Esophagus (tissue), 2 donors: ENCODE data around the gene TAS1R1. TPM values are rescaled to one million over a fixed set of nuclear protein-coding genes. Genes with fewer than 3 reads are reported as not detected.

ENCODE experiments used
- H3K27ac ChIP-seq, 2 donors: one replicate each; pipeline ENCODE4 v1.5.1; 2013; ENCODE audit warnings: low read depth in 2 of 2, mild to moderate bottlenecking in 2 of 2, inconsistent platforms in 1 of 2, low read length in 1 of 2, moderate library complexity in 1 of 2
- H3K27me3 ChIP-seq, 2 donors: one replicate each; pipeline ENCODE4 v1.6.1; 2013; ENCODE audit warnings: low read length in 2 of 2, control low read depth in 1 of 2, mild to moderate bottlenecking in 1 of 2; ENCODE audit not compliant: insufficient read depth in 2 of 2, control insufficient read depth in 1 of 2
- H3K36me3 ChIP-seq, 2 donors: one replicate each; pipeline ENCODE4 v1.6.1; 2013; ENCODE audit warnings: low read length in 1 of 2; ENCODE audit not compliant: control insufficient read depth in 2 of 2, insufficient read depth in 2 of 2
- H3K4me1 ChIP-seq, 2 donors: one replicate each; pipeline ENCODE4 v1.6.1; 2013; ENCODE audit warnings: low read length in 1 of 2; ENCODE audit not compliant: control insufficient read depth in 2 of 2, insufficient read depth in 2 of 2
- H3K4me3 ChIP-seq, 2 donors: one replicate each; pipeline ENCODE4 v1.5.1; 2013; ENCODE audit warnings: low read length in 2 of 2, mild to moderate bottlenecking in 2 of 2, low read depth in 1 of 2, moderate library complexity in 1 of 2
- H3K9me3 ChIP-seq, 2 donors: one replicate each; pipeline ENCODE4 v1.6.1; 2013; ENCODE audit warnings: mild to moderate bottlenecking in 2 of 2, low read depth in 1 of 2, low read length in 1 of 2, moderate library complexity in 1 of 2; ENCODE audit not compliant: control insufficient read depth in 2 of 2, insufficient read depth in 1 of 2
- WGBS, 2 donors: extraction: QIAGEN DNeasy Blood & Tissue Kit; methylation state at CpG; one replicate each; pipeline ENCODE4 v1.1.7; 2013; 5-methylcytosine and 5-hydroxymethylcytosine counted together
- polyA plus RNA-seq, 2 donors: library from polyadenylated mRNA; stranded (reverse); fragments of 200-250 nt; gene quantifications; one replicate each; pipeline ENCODE4 v1.2.3, GENCODE V29; 2013
- donor health status: healthy with polysubstance abuse.
- donor health status: Bipolar disorder and iron deficiency.

TAS1R1 gene
- polyA plus RNA-seq, 2 donors: 0.02 to 0.04 TPM

DNA sequence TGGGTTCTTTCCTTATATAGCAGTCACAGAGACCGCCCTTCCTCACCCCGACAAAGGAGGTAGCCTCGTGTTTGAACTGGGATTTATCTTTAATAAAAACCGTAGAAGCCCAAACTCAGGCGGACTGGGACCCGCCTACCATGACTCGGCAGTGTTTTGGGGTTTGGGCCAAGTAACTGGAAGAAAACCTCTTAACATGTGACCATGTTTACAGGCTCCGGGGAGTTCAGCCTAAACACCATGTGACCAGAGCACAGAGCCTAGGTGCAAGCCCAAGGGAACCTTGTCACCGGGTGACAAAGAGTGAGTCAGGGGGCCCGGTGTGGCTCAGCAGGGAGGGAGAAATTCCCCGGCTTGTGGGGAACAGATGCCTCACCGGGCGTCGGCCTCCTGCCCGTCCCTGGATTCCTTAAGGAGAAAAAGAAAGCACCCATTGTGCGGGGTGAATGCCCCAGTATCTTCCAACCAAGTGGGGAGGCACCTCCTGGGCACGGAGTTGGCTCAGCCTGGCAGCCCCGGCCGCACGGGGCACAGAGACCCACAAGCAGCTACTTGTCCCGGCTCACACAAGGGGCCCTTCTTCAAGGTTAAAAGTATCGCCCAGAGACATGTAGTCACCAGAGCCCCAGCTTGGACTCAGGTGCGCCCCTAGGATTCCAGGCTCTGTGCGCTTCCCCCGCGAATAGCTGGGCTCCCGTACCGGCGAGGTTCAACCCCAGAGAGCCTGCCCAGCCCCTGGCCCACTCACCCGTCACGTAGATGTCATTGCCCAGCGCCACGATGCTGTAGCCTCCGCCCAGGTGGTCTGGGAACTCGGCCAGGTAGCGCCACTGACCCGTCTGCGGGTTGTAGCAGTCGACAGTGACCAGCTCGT is 46.2 kb downstream of the TAS1R1 start:
- WGBS, 2 donors: 0% methylated on average over 40 of the region's 40 CpGs
- H3K4me3 ChIP-seq: peak overlapping the region; percentile 98
- H3K36me3 ChIP-seq: peaks cover 6 to 26% of the 10 kb centered on the region in 2 donors
- peak overlapping the region; percentile 97 to 99 for H3K27ac ChIP-seq
- H3K27me3 ChIP-seq: no peaks in the 10 kb centered on the region
- peaks cover 12 to 24% of the 10 kb centered on the region in 2 donors for H3K4me1 ChIP-seq
- no peaks in the 10 kb centered on the region for H3K9me3 ChIP-seq

DNA sequence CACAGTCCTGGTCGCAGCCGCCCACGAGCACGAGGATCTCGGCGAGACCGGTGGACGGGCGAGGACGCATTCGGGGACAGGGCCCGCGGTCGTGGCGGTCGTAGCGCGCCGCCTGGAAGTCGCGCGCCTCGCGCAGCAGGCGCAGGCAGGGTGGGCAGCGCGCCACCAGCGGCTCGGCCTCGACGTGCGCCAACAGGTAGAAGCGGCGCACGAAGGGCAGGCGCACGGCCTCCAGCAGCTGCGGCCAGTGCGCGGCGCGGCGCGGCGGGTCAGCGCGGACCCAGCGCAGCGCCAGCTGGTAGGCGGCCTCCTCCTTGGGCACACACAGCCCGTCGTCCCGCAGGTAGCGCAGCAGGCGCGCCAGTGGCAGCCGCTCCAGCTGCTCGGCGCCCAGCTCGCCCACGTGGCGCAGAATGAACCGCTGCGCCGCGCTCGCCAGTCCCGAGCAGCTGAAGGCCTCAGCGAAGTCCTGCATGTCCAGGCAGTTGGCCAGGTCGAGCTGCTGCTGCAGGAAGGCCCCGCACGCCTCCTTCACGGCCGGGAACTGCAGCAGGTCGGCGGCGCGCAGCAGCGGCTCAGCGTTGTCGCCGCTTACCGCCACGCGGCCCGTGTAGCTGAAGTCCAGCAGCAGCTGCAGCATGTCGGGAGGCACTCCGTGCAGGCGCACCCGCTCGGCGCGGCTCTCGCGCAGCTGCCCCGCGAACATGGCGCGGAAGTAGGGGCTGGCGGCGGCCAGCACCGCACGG is 47.0 kb downstream of the TAS1R1 start:
- Histone ChIP-seq H3K4me1 (peaks cover 9 to 19% of the 10 kb centered on the region in 2 donors), H3K36me3 (peaks cover 6 to 19% of the 10 kb centered on the region in 2 donors), H3K27me3 (no peaks in the 10 kb centered on the region), H3K4me3 (peak overlapping the region; percentile 98), H3K9me3 (no peaks in the 10 kb centered on the region), H3K27ac (peak overlapping the region; percentile 97 to 99)
- WGBS, 2 donors: 0% methylated on average over 85 to 103 of the region's 103 CpGs

DNA sequence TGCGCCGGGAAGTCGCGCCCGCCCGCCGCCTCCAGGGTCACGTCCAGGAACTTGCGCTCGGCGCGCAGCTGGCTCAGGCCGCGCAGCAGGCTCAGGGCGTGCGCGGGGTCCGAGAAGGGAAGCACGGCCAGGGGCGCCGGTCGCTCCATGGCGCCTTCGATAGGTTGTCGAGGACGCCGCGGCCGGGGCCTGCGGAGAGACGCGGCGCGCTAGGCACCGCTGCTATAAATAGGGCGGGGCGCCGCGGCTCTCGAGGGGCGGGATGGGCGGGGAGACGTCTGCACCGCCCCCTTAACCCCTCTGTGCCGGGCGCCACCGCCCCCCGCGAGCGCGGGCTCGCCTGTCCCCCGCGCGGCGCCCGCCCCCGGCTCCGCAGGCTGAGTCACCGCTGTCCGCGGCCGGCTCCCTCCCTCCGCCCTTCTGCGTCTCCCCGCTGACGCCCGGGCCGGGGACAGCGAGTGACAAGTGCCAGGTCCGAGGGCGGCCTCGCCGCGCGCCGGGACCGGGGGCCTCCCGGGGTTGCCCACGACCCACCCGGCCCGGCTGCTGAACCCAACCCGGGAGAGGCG is 47.6 kb downstream of the TAS1R1 start, which contains the start of gene KLHL21:
Gene KLHL21, minus strand, starts transcription at position 201 of the 569 bp plus-strand sequence. Its CDS starts 52 bp downstream, at position 149.
- H3K4me3 ChIP-seq: peak within 1 kb of the TSS; percentile 98
- H3K36me3 ChIP-seq: peaks cover 1 to 12% of the 10 kb centered on the region in 2 donors
- H3K9me3 ChIP-seq: no peaks in the 10 kb centered on the region
- H3K4me1 ChIP-seq: peaks cover 6 to 13% of the 10 kb centered on the region in 2 donors
- 0% methylated on average over 55 to 84 of the region's 84 CpGs for WGBS, 2 donors
- H3K27me3 ChIP-seq: no peaks in the 10 kb centered on the region
- H3K27ac ChIP-seq: peak within 1 kb of the TSS; percentile 97 to 99

DNA sequence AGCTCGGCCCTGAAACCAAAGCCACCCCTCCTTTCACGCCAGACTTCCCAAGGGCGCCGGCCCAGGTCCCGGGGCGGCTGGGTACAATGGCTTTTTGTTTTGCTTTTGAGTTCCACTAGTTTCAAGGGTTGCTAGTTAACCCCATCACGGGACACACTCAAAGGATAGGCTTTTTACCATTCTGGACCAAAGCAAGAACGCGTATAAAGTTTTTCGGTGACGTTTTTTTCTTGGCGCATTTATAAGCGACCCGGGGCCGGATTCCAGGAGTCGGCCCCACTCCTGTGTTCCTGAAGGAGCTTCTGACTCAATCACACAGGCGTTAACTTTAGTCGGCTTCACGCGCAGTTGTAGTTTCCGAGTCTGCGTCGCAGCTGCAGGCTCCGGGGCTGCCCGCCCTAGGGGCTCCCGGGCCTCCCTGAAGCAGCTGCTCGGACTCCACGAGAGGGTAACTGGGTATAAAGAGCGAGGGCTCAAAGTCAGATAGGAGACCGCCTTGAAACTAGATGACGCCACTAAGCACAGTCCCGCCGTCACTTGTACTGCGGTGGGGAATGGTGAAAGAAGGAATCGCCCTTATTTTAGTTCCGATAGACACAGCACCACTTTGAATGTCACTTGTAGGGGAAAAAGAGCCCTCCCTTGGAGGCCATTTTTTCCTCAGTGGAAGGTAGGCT is 48.3 kb downstream of the TAS1R1 start:
- Histone ChIP-seq H3K4me1 (peaks cover 4 to 10% of the 10 kb centered on the region in 2 donors), H3K36me3 (peaks cover 0 to 9% of the 10 kb centered on the region in 2 donors), H3K27ac (peak overlapping the region; percentile 97 to 99), H3K9me3 (no peaks in the 10 kb centered on the region), H3K4me3 (peak overlapping the region; percentile 61 to 98), H3K27me3 (no peaks in the 10 kb centered on the region)
- WGBS, 2 donors: 1 to 2% methylated on average over 36 of the region's 36 CpGs

DNA sequence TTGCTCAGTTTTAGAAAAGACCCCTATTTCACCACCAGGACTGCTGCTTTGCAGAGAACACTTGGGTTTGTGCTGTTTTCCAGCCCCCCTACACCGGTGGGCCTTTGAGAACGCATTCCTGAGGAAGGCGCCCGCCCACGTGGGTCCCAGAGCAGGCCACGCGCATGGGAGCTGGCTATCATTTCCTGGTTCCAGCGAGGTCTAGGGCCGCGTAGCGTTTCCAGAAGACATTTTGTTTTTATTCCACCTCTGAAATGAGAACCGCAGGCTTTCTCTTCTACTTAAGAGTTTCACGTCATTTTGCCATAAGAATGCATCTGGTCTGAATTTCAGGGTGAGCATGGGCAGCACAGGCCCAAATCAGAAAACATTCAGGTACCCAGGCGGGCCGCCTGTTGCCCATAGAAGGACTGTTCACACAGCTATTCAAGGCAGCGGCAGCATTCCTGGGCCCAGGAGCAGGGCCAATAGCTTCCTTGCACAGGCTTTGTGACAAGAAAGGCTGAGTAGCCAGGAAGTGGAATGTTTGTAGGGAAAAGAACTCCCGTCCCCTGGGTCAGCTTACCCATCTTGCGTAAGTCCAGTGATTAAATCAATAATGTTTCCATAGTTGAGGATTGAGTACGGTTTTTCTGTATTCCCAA is 48.9 kb downstream of the TAS1R1 start:
- H3K36me3 ChIP-seq: peaks cover 0 to 5% of the 10 kb centered on the region in 2 donors
- peaks cover 2 to 7% of the 10 kb centered on the region in 2 donors for H3K4me1 ChIP-seq
- peak overlapping the region in 1 of 2 donors; percentile 98 for H3K4me3 ChIP-seq
- WGBS, 2 donors: 18 to 32% methylated on average over 19 of the region's 19 CpGs
- peak overlapping the region; percentile 97 to 99 for H3K27ac ChIP-seq
- no peaks in the 10 kb centered on the region for H3K27me3 ChIP-seq
- H3K9me3 ChIP-seq: no peaks in the 10 kb centered on the region

DNA sequence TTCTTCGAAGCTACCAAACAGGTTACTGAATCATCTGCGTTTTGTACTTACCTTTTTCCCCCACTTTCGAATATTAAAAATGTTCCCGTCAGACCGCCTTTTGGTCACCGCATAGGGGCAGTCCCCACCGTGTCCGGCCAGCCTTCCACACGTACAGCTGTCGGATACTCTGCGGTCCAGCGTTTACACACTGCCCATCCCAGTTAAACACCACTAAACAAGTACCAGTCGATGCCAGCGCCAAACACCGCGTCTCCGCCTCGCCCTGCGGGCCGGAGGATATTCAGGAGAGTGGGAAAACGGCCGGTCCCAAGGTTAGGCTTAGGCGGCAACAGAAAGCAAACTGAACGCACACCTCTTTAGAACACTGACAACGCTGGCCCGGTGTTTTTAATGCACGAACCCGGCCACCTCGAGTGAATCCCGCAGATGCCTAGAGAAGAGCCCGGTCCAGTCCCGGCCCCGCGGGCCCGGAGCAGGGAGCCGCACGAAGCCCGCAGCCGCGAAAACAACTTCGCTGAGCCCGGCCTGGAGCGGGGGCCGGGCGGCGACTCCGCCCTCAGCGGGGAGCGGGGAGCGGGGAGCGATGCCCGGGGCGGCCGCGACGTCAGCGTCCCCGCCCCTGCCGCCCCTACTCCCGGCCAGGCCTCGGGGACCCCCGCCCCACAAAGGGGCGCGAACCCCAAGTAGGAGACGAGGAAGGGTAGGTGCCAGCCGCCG is 57.7 kb downstream of the TAS1R1 start:
- Histone ChIP-seq H3K4me3 (peak overlapping the region; percentile 44 to 77), H3K9me3 (no peaks in the 10 kb centered on the region), H3K27ac (peak overlapping the region; percentile 98 to 100), H3K27me3 (no peaks in the 10 kb centered on the region), H3K4me1 (peaks cover 0 to 2% of the 10 kb centered on the region in 2 donors), H3K36me3 (peaks cover 0 to 3% of the 10 kb centered on the region in 2 donors)
- WGBS, 2 donors: 0% methylated on average over 45 to 67 of the region's 67 CpGs

DNA sequence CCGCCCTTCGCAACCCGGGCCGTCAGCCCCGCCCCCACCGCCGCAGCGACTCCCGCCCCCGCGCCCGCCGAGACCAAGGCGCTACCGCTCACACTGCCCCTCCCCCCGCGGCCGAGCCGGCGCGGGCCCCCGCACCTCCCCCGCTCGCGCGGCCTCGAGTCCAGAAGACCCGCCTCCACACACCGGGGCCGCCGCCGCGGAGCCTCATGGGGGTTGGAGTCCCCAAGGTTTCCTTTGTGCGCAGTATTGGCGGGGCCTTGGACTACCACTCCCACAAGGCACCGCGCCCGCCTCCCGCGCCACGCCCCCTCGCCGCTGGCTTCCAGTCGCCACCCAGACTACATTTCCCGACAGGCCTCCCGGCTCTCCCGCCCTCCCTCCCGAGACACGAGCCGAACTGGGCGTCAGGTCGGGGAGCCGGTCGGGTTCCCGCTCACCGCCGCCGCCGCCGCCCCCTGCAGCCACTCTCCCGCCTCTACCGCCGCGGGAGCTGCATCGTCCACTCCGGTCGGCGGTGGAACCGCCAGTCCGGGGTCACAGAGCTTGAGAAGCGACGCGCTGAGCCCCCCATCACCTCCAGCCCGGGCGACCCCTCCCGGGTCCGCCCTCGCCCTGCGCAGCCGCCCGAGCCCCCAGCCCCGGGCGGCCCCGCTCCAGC is 58.4 kb downstream of the TAS1R1 start, which contains the start of gene PHF13:
Gene PHF13, plus strand, starts transcription at position 371 of the 658 bp plus-strand sequence. CDS start 336 bp downstream, outside the sequence.
- peak within 1 kb of the TSS; percentile 82 to 90 for H3K4me3 ChIP-seq
- H3K9me3 ChIP-seq: no peaks in the 10 kb centered on the region
- H3K4me1 ChIP-seq: peaks cover 0 to 2% of the 10 kb centered on the region in 2 donors
- peak within 1 kb of the TSS; percentile 98 to 100 for H3K27ac ChIP-seq
- H3K36me3 ChIP-seq: peaks cover 0 to 3% of the 10 kb centered on the region in 2 donors
- H3K27me3 ChIP-seq: no peaks in the 10 kb centered on the region
- 1% methylated on average over 49 to 84 of the region's 84 CpGs for WGBS, 2 donors
